ENCODE data around the gene DGKE.

Gene DGKE

GRCh38 chr17:56849131-56849530 is 15.2 kb downstream of the DGKE start:
- TF ChIP-seq, protein P1, sequence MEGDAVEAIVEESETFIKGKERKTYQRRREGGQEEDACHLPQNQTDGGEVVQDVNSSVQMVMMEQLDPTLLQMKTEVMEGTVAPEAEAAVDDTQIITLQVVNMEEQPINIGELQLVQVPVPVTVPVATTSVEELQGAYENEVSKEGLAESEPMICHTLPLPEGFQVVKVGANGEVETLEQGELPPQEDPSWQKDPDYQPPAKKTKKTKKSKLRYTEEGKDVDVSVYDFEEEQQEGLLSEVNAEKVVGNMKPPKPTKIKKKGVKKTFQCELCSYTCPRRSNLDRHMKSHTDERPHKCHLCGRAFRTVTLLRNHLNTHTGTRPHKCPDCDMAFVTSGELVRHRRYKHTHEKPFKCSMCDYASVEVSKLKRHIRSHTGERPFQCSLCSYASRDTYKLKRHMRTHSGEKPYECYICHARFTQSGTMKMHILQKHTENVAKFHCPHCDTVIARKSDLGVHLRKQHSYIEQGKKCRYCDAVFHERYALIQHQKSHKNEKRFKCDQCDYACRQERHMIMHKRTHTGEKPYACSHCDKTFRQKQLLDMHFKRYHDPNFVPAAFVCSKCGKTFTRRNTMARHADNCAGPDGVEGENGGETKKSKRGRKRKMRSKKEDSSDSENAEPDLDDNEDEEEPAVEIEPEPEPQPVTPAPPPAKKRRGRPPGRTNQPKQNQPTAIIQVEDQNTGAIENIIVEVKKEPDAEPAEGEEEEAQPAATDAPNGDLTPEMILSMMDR (IDR thresholded peaks at IDR 0.05; ENCODE audit: extremely low read depth, missing control alignments) = no peak
- DNase-seq (ENCODE audit: low spot score) = no peak

DNA sequence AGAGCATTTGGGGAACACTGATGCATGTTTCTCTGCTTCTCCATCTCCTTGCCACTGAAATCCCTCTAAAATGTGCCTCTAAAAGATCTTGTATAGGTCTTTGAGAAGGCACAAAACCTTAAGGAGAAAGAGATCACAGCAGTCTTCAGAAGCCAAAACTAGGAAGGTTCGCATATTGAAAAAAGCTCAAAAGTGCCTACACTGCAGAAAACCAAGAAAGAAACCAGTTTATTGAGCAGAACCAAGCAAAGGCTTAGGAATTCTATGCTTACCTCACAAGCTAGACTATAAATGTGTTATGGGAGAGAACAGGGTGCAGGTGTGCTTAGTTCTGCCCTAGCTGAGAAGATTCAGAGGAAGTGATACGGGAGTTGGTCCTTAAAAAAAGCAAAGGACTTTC is 16.6 kb downstream of the DGKE start:
- TF ChIP-seq, protein P1 (IDR thresholded peaks at IDR 0.05; ENCODE audit: extremely low read depth, missing control alignments) = no peak
- no peak for DNase-seq (ENCODE audit: low spot score)

DNA sequence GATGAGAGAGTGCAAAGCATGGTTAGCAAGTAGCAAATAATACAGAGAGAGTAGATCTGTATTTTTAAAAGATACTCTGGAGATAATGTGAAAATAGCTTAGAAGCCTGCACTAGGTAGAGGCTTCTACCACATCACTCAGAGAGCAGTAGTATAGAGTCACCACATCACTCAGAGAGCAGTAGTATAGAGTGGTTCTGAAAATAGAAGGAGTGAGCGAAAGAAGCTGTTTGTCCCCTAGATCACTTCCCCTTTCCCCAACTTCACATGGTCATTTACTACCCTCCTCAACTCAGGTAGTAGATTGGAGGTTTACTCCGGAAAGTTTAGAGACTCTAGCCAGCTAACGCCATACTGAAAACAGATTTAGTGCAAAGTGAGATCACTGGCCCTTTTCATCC is 17.1 kb downstream of the DGKE start:
- no peak for DNase-seq (ENCODE audit: low spot score)
- TF ChIP-seq, protein P1 (IDR thresholded peaks at IDR 0.05; ENCODE audit: extremely low read depth, missing control alignments) = no peak

- TF ChIP-seq, protein P1 (IDR thresholded peaks at IDR 0.05; ENCODE audit: extremely low read depth, missing control alignments) = no peak
- DNase-seq (ENCODE audit: low spot score) = no peak
Measured at GRCh38 chr17:56861899-56862298, 27.9 kb downstream of the DGKE start.

DNA sequence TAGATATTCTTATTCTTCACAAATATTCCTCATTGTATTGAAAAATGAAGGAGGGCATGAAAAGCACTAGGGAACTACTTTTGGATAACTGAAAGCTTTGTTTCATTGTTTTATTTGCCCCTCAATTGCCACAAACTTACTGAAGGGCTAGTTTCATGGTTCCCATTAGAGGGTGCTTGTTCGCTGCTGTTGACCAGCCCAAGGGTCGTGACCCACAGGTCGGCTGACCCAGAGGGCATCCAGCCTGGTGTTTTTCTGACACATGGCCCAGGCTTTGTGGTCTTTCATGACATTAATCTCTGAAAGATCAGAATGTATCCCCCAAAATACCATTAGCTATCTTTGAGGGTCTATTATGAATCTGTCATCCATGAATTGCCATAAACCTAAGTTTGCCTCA is 30.0 kb downstream of the DGKE start:
- TF ChIP-seq, protein P1 (IDR thresholded peaks at IDR 0.05; ENCODE audit: extremely low read depth, missing control alignments) = no peak
- no peak for DNase-seq (ENCODE audit: low spot score)

- no peak for DNase-seq (ENCODE audit: low spot score)
- TF ChIP-seq, protein P1 (IDR thresholded peaks at IDR 0.05; ENCODE audit: extremely low read depth, missing control alignments) = no peak
Measured at GRCh38 chr17:56866076-56866475, 32.1 kb downstream of the DGKE start.

- TF ChIP-seq, protein P1 (IDR thresholded peaks at IDR 0.05; ENCODE audit: extremely low read depth, missing control alignments) = no peak
- no peak for DNase-seq (ENCODE audit: low spot score)
Measured at GRCh38 chr17:56866496-56866895, 32.5 kb downstream of the DGKE start.
